Measurements from ENCODE around the gene PARK7. TPM values are rescaled to one million over a fixed set of nuclear protein-coding genes. Genes with fewer than 3 reads are reported as not detected.

Gene PARK7
- total and polyA plus RNA-seq, 2 experiments from 2014 or later: 178 to 679 TPM

- Histone ChIP-seq H3K27ac (ENCODE audit: low read depth) (no peak overlapping the region), H3K36me3 (ENCODE audit: insufficient read depth) (peaks cover 19% of the 10 kb centered on the region), H4K20me1 (replicated peaks; ENCODE audit: insufficient read depth) (no peaks in the 10 kb centered on the region), H3K4me3 (no peak overlapping the region), H3K4me2 (no peak overlapping the region), H3K4me1 (ENCODE audit: insufficient read depth) (peaks cover 3% of the 10 kb centered on the region; the same call in 1 of the 2 replicates), H2AFZ (no peak overlapping the region), H3K27me3 (ENCODE audit: insufficient read depth) (no peaks in the 10 kb centered on the region), H3K9me2 (ENCODE audit: insufficient read depth) (no peaks in the 10 kb centered on the region), H3K79me2 (replicated peaks; ENCODE audit: insufficient read depth) (no peaks in the 10 kb centered on the region), H3F3A (replicated peaks; ENCODE audit: low read depth) (peaks cover 9% of the 10 kb centered on the region; the same call in 1 of the 2 replicates)
- no peaks in the 10 kb centered on the region for H3K9me3 Mint-ChIP-seq
- peaks cover 15% of the 10 kb centered on the region for H3K4me1 Mint-ChIP-seq
- peaks cover 12% of the 10 kb centered on the region for H3K27me3 Mint-ChIP-seq (ENCODE audit: insufficient read depth, low read depth, poor library complexity)
- no peak overlapping the region for H3K27ac Mint-ChIP-seq
- ATAC-seq (no peak), DNase-seq (ENCODE audit: low spot score) (no peak)
- no peak overlapping the region for H3K4me3 Mint-ChIP-seq
- TF ChIP-seq NANOG (IDR thresholded peaks at IDR 0.05; ENCODE audit: borderline replicate concordance): no peak
- no peak for TF ChIP-seq EZH2phosphoT487 (IDR thresholded peaks at IDR 0.05; ENCODE audit: unreplicated experiment)
- no peak for TF ChIP-seq JUNB (IDR thresholded peaks at IDR 0.05; ENCODE audit: unreplicated experiment)
- TF ChIP-seq ETS1 (IDR thresholded peaks at IDR 0.05): no peak
- TF ChIP-seq ZNF331 (CRISPR knock-in tag; IDR thresholded peaks at IDR 0.05; ENCODE audit: low read depth): no peak
- TF ChIP-seq ZNF462 (CRISPR knock-in tag; IDR thresholded peaks at IDR 0.05): no peak
- TF ChIP-seq REST (IDR thresholded peaks at IDR 0.05; ENCODE audit: unreplicated experiment): no peak
- no peak for TF ChIP-seq EZH2 (IDR thresholded peaks at IDR 0.05; ENCODE audit: low read depth, unreplicated experiment)
- no peak for TF ChIP-seq CREB1 (CRISPR knock-in tag; IDR thresholded peaks at IDR 0.05; ENCODE audit: low read depth)
- no peak for TF ChIP-seq STAT1 (IDR thresholded peaks at IDR 0.05; ENCODE audit: unreplicated experiment)
- peaks cover 41% of the 10 kb centered on the region for H3K36me3 Mint-ChIP-seq (ENCODE audit: low read depth)
Measured at GRCh38 chr1:7988576-7988975, 27.1 kb downstream of the PARK7 start.

All from GM23338 (cell line).